HG03108 (cell line): ENCODE results near the gene NID1.
A peak's percentile ranks its signal among the peaks of the same experiment; 100 is the strongest.

Experiments
- ATAC-seq: cut with Tn5 transposase; IDR thresholded peaks from one replicate; pipeline ENCODE4 v1.9.1; 2021; ENCODE audit warnings: moderate library complexity; ENCODE audit not compliant: unreplicated experiment

Gene NID1

DNA sequence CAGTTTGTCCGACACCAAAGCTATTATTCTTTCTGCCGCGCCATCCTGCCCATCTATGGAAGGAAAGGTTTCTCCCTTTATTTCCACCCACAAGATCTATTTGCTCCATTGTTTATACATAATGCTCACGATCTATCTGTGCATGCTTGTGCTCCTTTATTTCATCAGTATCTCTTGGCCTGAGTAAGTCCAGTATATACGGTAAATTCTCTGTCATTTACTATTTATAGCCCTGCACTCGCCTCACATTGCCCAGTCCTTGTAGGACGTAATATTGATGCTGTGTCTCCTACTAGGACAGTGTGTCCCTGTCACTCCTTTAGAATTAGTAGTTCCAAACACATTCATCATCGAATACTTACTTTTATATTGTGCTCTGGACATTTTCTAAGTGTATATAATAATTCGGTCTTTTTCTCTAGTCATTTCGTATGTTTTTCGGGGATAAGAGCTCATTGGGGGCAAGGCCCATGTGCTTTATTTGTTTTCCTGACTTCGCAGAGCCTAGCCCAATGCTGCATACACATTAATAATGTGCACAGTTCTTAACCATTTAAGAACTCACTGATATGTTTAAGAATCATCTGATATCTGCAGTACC, 3.1 kb upstream of the NID1 start:
- ATAC-seq = no peak

DNA sequence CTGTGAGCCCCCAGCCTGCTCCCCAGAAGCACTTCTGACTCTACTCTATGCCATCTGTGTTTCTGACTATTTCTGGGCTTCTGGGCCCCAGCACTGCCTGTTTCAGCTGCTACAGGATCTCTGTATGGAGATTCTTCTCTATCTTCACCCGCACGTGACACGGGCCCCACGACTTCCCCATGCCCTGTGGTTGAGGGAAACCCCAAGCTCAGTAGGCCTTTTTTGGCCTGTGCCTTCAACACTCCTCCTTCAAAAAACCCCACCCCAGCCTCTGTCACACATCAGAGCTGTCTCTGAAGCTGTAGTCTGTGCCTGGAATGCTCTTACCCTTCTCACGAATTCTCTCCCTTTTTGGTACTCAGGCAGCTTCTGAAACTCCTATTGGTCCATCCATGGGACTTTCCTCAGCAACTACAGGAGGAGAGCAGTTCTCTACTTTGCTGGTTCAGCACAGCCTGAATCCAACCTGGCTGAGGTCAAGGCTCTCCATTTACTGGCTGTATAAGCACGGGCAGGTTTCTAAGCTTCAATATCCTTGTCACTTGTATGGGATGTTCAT, 2.0 kb upstream of the NID1 start:
- ATAC-seq = peak; percentile 82

DNA sequence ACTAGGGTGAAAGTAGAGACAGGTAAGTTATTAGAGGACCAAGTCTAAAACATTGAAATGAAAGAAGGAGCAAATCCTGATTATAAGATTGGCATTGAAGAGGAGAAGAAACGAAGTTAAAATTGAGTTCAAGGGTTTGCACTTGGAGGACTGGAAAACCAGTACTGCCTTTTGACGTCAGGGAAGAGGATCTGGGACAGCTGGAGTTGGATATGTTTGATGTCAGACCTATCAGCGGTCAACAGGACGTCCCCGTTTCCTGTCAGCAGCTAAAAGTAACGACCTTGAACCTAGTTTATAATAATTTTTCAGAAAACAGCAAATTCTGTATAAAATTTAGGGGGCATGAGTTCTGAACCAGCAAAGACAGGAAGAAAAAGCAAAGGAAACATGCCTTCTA, 1.2 kb upstream of the NID1 start:
- no peak for ATAC-seq

GRCh38 chr1:236065509-236066005, 667 bp upstream of the NID1 start:
- ATAC-seq = no peak

GRCh38 chr1:236063919-236064673, 794 bp downstream of the NID1 start:
- no peak for ATAC-seq

DNA sequence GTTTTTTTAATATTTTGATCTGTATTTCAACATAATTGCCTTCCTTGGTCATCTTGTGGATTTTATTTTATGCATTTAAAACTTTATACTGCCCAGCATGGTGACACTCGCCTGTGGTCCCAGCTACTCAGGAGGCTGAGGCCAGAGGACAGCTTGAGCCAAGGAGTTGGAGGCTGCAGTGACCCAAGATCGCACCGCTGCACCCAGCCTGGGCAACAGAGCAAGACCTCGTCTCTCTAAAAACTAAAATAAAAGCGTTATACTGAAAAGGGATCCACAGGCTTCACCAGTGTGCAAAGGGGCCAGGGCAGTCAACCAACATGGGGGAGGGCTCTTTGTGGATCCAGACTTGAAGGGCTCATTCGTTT, 1.4 kb downstream of the NID1 start:
- ATAC-seq = no peak

- ATAC-seq = no peak
Measured at GRCh38 chr1:236060286-236060685, 4.6 kb downstream of the NID1 start.

DNA sequence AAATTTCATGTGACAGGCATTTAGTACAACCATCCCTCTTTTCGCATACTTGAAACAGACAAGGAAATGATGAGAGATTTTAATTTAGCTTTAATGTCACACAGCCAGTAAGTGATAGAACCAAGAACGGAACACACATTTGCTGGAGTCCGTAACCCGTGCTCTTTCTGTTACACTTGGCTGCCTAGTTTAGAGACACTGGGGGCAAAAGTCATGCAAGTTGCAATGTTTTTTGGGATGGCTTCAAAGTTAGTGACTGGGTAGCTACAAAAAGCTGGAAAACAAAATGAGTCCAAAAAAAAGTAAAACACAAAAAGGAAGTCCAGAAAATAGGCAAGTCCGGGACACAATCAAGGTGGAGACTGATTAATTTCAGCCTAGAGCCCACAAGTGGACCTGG, 5.9 kb downstream of the NID1 start:
- ATAC-seq = no peak

DNA sequence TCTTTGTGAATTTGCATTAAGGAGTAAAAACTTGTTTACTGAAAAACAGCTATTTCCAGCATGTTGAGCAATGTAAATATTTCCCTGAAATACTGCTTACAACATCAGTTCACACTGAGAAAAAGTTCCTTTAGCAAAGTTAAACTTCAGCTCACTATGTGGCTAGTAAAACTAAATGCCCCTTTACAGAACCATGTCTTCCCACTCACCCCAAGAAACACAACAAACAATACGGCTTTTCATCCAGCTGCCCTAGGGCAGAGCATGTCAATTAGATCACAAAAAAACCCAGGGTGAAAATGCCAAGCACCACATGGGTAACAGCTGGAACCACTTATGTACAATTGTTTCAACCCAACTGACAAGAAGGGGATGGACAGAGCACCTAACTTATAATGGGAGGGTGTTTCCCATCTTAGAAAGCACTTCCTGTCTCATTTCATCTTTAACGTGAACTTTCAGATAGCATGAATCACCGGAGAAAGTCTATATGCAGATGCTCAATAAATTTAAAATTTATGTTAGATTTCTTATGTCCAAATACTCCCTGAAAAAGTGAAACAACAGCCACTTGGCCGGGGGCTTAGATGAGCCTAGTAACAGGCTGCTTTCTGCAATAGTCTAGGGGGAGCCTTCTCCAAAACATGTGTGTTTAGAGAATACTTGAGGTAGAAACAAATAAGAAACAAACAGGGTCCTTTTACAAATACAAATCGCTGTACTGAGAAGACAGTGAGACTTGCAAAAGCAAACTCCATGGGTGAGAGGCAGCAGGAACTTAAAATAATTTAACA, 6.6 kb downstream of the NID1 start:
- ATAC-seq = peak; percentile 85

DNA sequence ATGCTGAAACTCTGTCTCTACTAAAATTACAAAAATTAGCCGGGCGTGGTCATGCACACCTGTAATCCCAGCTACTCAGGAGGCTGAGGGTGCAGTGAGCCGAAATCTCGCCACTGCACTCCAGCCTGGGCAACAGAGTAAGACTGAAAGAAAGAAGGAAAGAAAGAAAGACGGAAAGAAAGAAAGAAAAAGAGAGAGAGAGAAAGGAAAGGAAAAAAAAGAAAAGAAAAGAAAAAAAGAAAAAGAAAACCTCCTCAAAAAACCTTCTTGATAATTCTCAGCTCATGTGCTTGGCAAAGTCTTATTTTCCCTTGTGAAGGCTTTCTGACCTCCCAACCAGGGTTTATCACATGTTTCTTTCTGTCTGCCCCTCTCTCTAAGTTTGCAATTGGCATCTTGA, 7.3 kb downstream of the NID1 start:
- ATAC-seq = no peak

GRCh38 chr1:236052232-236052993, 12.5 kb downstream of the NID1 start:
- ATAC-seq = no peak

DNA sequence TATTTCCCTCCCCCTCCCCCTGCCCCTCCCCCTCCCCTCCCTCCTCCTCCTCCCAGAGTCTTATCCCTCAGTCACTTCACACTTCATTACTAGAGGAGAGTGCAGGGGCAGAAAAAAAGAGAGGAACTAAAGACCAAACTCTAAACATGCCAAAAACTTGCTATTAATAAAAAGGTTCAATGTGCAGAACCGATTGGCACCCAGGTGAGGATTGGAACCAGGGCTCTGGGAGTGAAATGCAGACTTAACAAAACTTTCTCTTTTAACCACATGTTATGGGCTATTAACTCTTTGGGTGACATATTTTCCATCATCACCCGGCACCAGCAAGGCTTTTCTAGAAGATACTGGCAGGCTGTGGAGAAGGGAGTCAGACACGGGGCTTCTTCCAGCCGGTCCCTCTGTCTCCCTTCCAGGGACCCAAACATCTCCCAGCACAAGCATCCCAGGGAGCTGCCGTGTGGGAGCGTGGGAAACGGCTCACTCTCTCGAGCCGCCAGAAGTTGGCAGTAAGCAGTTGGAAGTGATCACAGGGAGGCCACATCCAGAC, 13.6 kb downstream of the NID1 start:
- ATAC-seq = no peak

GRCh38 chr1:236045771-236046170, 19.1 kb downstream of the NID1 start:
- ATAC-seq = no peak

GRCh38 chr1:236044341-236044740, 20.5 kb downstream of the NID1 start:
- no peak for ATAC-seq

- no peak for ATAC-seq
Measured at GRCh38 chr1:236041631-236042618, 23.0 kb downstream of the NID1 start.

DNA sequence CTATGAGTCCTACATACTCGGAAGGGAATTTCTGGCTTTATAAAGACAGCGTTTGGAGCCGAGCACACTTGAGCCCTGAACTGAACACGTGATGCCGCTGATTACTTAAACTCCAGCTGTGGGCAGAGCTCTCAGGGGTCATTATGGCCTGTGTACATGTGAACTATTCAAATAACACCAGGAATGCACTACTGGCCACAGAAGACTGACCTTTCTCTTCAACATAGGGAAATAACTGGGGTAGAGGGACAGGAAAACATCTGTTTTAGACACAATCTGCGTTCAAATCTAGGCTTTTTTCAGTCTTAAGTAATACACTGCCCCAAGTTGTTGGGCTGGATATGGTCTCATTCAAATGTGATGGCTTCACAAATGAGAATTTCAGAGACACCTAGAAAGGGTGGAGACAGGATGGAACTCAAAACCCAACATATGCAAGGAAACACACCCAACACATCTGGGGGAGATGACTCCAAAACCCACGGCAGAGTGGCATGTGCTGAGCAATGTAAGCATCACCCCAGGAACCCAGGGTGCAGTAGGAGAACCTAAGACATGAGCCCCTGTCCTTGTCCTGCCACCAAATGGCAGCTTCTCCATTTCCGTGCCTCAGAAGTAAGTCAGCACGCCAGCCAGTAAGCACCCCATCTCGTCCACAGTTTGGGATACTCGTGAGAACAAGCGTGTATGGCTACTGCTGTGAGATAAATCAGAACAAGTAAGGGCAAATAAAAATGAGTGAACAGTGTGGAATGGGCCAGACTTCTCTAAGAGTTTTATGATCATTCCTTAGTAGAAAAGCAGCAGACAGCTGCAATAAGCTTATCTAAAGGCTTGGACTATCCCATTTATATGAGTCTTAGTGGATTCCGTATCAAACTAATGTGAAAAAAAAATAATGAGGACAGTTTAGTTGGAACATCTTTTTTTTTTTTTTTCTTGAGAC, 24.9 kb downstream of the NID1 start:
- no peak for ATAC-seq

- ATAC-seq = no peak
Measured at GRCh38 chr1:236038034-236038433, 26.9 kb downstream of the NID1 start.

- no peak for ATAC-seq
Measured at GRCh38 chr1:236035681-236036101, 29.2 kb downstream of the NID1 start.
